ENCODE results near the gene NGLY1.
A peak's percentile ranks its signal among the peaks of the same experiment; 100 is the strongest.

Gene NGLY1

DNA sequence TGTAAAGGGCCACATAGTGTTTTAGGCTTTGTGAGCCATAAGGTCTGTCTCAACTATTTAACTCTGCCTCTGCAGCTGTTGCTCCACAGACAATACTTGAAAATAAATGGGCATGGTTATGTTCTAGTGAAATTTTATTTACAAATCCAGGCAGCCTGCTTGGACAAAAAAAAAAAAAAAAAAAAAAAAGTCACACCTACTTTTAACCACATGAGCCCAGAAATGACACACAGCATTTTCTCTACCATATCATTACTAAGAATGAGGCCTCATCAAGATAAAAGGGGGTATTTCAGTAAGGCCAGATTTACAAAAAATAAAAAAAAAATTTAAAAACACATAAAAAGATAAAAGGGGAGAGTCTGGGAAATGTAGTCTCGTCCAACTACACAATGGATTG is 1.7 kb upstream of the NGLY1 start:
- Histone ChIP-seq H3K9me3 (ENCODE audit: control insufficient read depth, insufficient read depth, low read length) (no peaks in the 10 kb centered on the region), H3K27ac (ENCODE audit: low read length) (no peak overlapping the region), H3K4me1 (ENCODE audit: control insufficient read depth, insufficient read depth, low read length) (no peaks in the 10 kb centered on the region), H3K27me3 (ENCODE audit: control insufficient read depth, insufficient read depth, low read length) (no peaks in the 10 kb centered on the region), H3K36me3 (ENCODE audit: control insufficient read depth, insufficient read depth, low read length) (no peaks in the 10 kb centered on the region), H3K4me3 (ENCODE audit: low read length) (no peak overlapping the region)
- no peak for DNase-seq (ENCODE audit: low read depth, low spot score)
- no CpG with 5 or more reads among the region's 1 CpG for WGBS (ENCODE audit: insufficient coverage, insufficient read length)

- H3K27ac ChIP-seq (ENCODE audit: low read length), result no peak overlapping the region
- H3K36me3 ChIP-seq (ENCODE audit: control insufficient read depth, insufficient read depth, low read length), result no peaks in the 10 kb centered on the region
- H3K9me3 ChIP-seq (ENCODE audit: control insufficient read depth, insufficient read depth, low read length), result no peaks in the 10 kb centered on the region
- peak overlapping the region; percentile 64 for H3K4me3 ChIP-seq (ENCODE audit: low read length)
- no peaks in the 10 kb centered on the region for H3K27me3 ChIP-seq (ENCODE audit: control insufficient read depth, insufficient read depth, low read length)
- H3K4me1 ChIP-seq (ENCODE audit: control insufficient read depth, insufficient read depth, low read length), result no peaks in the 10 kb centered on the region
- no CpG with 5 or more reads among the region's 34 CpGs for WGBS (ENCODE audit: insufficient coverage, insufficient read length)
- DNase-seq (ENCODE audit: low read depth, low spot score), result peak; percentile 27
Measured at GRCh38 chr3:25783661-25784512, 644 bp upstream of the NGLY1 start.

DNA sequence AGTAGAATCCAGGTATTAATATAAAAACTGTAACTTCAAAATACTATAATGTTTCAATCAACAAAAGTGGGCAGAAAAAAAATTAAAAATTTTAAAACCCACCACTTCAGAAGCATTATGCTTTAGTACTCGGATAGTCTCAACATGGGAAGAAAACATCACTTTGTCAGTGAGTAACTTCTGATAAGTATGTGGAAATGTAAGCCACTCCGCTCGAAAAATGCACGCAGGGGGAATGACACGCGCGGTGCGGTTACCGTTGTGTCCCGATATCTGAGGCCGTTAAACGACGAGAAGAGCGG is 656 bp downstream of the NGLY1 start:
- H3K27ac ChIP-seq (ENCODE audit: low read length), result no peak overlapping the region
- H3K36me3 ChIP-seq (ENCODE audit: control insufficient read depth, insufficient read depth, low read length), result peaks cover 1% of the 10 kb centered on the region; the same call in 1 of the 2 replicates
- DNase-seq (ENCODE audit: low read depth, low spot score), result no peak
- H3K27me3 ChIP-seq (ENCODE audit: control insufficient read depth, insufficient read depth, low read length), result no peaks in the 10 kb centered on the region
- no CpG with 5 or more reads among the region's 14 CpGs for WGBS (ENCODE audit: insufficient coverage, insufficient read length)
- no peaks in the 10 kb centered on the region for H3K9me3 ChIP-seq (ENCODE audit: control insufficient read depth, insufficient read depth, low read length)
- H3K4me1 ChIP-seq (ENCODE audit: control insufficient read depth, insufficient read depth, low read length), result no peaks in the 10 kb centered on the region
- peak overlapping the region; percentile 95 for H3K4me3 ChIP-seq (ENCODE audit: low read length)

DNA sequence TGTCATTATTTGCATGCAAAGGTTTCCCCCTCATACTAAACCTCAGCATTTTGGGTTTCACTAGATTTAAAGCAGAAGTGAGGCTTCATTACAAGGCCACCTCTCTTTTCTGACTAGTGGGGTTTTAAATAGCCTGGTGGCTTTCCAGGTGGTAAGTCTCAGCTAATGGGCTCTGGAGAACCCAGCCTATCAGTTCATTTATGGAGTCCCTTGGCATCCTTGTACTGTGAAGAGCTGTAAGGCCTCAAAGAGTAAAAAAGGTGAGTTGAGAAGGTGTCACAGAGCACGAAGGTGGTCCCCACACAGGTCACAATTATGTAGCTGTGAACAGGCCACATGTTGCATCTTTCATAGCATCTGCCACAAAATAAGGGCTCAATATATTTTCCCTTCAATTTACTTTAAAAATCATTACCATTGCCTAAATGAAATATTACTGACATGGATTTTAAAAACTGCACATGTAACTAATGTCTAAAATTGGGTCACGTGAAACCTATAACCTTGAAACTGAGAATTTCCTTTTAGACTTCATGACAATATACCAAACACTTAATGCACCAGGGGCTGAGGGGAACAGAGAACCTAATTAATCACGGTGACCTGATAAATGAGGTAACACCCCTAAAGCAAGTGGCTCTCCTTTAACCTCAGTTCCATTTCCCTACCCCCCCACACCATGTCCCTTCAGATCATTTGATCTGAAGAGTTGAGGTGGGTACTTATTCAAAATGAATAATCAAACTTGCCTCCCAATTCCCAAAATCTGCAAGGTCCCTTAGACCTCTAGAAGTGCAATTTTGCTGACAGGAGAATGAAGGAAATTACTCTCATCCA is 1.3 kb downstream of the NGLY1 start:
- DNase-seq (ENCODE audit: low read depth, low spot score), result no peak
- no CpG with 5 or more reads among the region's 3 CpGs for WGBS (ENCODE audit: insufficient coverage, insufficient read length)
- Histone ChIP-seq H3K27ac (ENCODE audit: low read length) (no peak overlapping the region), H3K4me3 (ENCODE audit: low read length) (no peak overlapping the region), H3K36me3 (ENCODE audit: control insufficient read depth, insufficient read depth, low read length) (peaks cover 4% of the 10 kb centered on the region; the same call in 1 of the 2 replicates), H3K9me3 (ENCODE audit: control insufficient read depth, insufficient read depth, low read length) (no peaks in the 10 kb centered on the region), H3K4me1 (ENCODE audit: control insufficient read depth, insufficient read depth, low read length) (no peaks in the 10 kb centered on the region), H3K27me3 (ENCODE audit: control insufficient read depth, insufficient read depth, low read length) (no peaks in the 10 kb centered on the region)

DNA sequence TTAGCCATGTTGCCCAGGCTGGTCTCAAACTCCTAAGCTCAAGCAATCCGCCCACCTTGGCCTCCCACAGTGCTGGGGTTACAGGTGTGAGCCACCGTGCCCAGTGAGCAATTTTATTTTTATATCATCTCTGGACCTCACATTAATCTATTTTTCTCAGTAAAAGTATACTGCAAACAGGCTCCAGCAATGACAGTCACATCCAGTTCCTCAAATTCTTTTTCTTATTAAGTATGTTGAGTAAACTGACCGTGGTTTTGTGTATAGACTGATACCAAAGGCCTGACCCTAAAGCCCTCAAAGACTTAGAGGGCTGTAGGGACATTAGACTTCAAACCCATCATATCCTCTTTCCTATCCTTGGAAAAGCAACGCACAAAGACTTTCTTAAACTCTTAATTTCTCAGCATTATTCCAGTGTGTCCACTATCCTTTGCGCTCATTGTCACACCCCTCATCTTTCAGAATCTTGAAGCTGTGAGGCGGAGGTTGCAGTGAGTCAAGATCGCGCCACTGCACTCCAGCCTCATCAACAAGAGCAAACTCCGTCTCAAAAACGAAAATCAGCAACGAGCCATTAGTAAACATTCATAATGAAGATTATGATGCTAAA is 2.0 kb downstream of the NGLY1 start:
- no peak overlapping the region for H3K4me3 ChIP-seq (ENCODE audit: low read length)
- H3K9me3 ChIP-seq (ENCODE audit: control insufficient read depth, insufficient read depth, low read length), result no peaks in the 10 kb centered on the region
- WGBS (ENCODE audit: insufficient coverage, insufficient read length), result no CpG with 5 or more reads among the region's 11 CpGs
- H3K4me1 ChIP-seq (ENCODE audit: control insufficient read depth, insufficient read depth, low read length), result no peaks in the 10 kb centered on the region
- DNase-seq (ENCODE audit: low read depth, low spot score), result no peak
- H3K36me3 ChIP-seq (ENCODE audit: control insufficient read depth, insufficient read depth, low read length), result peaks cover 4% of the 10 kb centered on the region; the same call in 1 of the 2 replicates
- no peak overlapping the region for H3K27ac ChIP-seq (ENCODE audit: low read length)
- no peaks in the 10 kb centered on the region for H3K27me3 ChIP-seq (ENCODE audit: control insufficient read depth, insufficient read depth, low read length)

DNA sequence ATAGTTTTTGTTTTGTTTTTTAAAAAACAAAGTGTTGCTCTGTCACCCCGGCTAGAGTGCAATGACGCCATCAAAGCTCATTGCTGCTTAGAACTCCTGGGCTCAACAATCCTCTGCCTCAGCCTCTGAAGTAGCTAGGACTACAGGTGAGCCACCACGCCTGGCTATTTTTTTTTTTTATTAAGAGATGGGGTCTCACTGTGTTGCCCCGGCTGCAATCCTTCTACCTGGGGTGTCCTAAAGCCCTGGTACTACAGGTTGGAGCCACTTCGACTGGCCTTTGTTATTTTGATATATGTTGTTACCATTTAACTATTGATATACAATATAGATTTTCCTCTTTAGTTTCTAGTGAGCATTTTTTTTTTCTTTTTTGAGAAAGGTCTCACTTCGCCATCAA is 2.6 kb downstream of the NGLY1 start:
- Histone ChIP-seq H3K27me3 (ENCODE audit: control insufficient read depth, insufficient read depth, low read length) (no peaks in the 10 kb centered on the region), H3K4me1 (ENCODE audit: control insufficient read depth, insufficient read depth, low read length) (no peaks in the 10 kb centered on the region), H3K36me3 (ENCODE audit: control insufficient read depth, insufficient read depth, low read length) (peaks cover 4% of the 10 kb centered on the region; the same call in 1 of the 2 replicates), H3K27ac (ENCODE audit: low read length) (no peak overlapping the region), H3K9me3 (ENCODE audit: control insufficient read depth, insufficient read depth, low read length) (no peaks in the 10 kb centered on the region), H3K4me3 (ENCODE audit: low read length) (no peak overlapping the region)
- no CpG with 5 or more reads among the region's 6 CpGs for WGBS (ENCODE audit: insufficient coverage, insufficient read length)
- DNase-seq (ENCODE audit: low read depth, low spot score), result no peak

- Histone ChIP-seq H3K4me3 (ENCODE audit: low read length) (no peak overlapping the region), H3K27me3 (ENCODE audit: control insufficient read depth, insufficient read depth, low read length) (no peaks in the 10 kb centered on the region), H3K36me3 (ENCODE audit: control insufficient read depth, insufficient read depth, low read length) (peaks cover 4% of the 10 kb centered on the region; the same call in 1 of the 2 replicates), H3K9me3 (ENCODE audit: control insufficient read depth, insufficient read depth, low read length) (no peaks in the 10 kb centered on the region), H3K27ac (ENCODE audit: low read length) (no peak overlapping the region), H3K4me1 (ENCODE audit: control insufficient read depth, insufficient read depth, low read length) (no peaks in the 10 kb centered on the region)
- DNase-seq (ENCODE audit: low read depth, low spot score), result no peak
- no CpG with 5 or more reads among the region's 2 CpGs for WGBS (ENCODE audit: insufficient coverage, insufficient read length)
Measured at GRCh38 chr3:25775936-25776335, 7.3 kb downstream of the NGLY1 start.

DNA sequence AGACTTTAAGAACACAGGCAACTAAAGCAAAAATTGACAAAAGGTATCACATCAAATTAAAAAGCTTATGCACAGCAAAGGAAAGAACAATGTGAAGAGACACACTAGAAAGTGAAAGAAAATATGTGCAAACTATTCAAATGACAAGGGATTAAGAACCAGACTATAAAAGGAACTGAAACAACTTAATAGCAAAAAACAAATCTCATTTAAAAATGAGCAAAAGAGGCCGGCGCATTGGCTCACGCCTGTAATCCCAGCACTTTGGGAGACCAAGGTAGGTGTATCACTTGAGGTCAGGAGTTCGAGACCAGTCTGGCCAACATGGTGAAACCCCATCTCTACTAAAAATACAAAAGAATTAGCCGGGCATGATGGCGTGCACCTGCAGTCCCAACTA is 14.4 kb downstream of the NGLY1 start:
- no peaks in the 10 kb centered on the region for H3K9me3 ChIP-seq (ENCODE audit: control insufficient read depth, insufficient read depth, low read length)
- WGBS (ENCODE audit: insufficient coverage, insufficient read length), result no CpG with 5 or more reads among the region's 6 CpGs
- no peak overlapping the region for H3K4me3 ChIP-seq (ENCODE audit: low read length)
- H3K27me3 ChIP-seq (ENCODE audit: control insufficient read depth, insufficient read depth, low read length), result no peaks in the 10 kb centered on the region
- DNase-seq (ENCODE audit: low read depth, low spot score), result no peak
- no peak overlapping the region for H3K27ac ChIP-seq (ENCODE audit: low read length)
- no peaks in the 10 kb centered on the region for H3K4me1 ChIP-seq (ENCODE audit: control insufficient read depth, insufficient read depth, low read length)
- H3K36me3 ChIP-seq (ENCODE audit: control insufficient read depth, insufficient read depth, low read length), result no peaks in the 10 kb centered on the region

DNA sequence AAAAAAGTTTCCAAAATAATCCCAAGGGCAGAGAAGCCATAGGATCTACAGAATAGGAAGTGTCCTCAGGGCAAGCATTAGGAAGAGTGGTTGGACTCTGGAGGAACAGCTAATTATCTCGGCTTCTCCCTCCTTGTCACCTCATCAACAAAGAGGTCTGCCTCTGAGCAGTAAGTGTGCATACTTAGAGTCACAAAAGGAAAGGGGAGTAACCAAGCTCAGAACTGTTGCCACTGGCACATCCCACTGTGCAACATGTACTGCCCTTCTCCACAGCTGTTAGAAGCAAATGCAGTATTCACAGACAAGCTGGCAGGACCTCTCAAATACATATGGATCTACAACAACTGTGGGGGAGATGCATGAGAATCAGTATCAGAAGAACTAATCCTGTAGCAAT is 31.5 kb downstream of the NGLY1 start:
- Histone ChIP-seq H3K36me3 (ENCODE audit: control insufficient read depth, insufficient read depth, low read length) (no peaks in the 10 kb centered on the region), H3K27me3 (ENCODE audit: control insufficient read depth, insufficient read depth, low read length) (no peaks in the 10 kb centered on the region), H3K4me3 (ENCODE audit: low read length) (no peak overlapping the region), H3K27ac (ENCODE audit: low read length) (no peak overlapping the region), H3K4me1 (ENCODE audit: control insufficient read depth, insufficient read depth, low read length) (no peaks in the 10 kb centered on the region), H3K9me3 (ENCODE audit: control insufficient read depth, insufficient read depth, low read length) (no peaks in the 10 kb centered on the region)
- no peak for DNase-seq (ENCODE audit: low read depth, low spot score)
- no CpG with 5 or more reads among the region's 1 CpG for WGBS (ENCODE audit: insufficient coverage, insufficient read length)

DNA sequence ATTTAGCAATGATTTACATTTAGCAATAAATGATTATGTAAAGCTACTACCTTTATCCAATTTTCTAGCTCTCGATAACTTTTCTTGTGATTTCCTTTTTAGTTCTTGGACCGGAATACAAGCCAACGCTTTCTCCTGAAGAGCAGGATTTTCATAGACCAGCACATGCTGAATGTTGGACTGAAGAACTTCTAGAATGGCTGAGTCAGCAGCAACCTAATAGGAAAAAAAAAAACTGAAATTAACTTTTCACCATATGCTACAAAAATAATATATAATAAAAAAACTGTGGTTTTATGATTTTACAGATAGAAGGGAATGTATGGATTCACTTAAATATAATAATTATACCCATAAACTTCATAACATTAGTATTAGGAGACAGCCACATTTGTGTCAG is 32.2 kb downstream of the NGLY1 start:
- WGBS (ENCODE audit: insufficient coverage, insufficient read length), result no CpG with 5 or more reads among the region's 3 CpGs

More for the DNA sequence above, 32.2 kb downstream of the NGLY1 start:
- Histone ChIP-seq H3K9me3 (ENCODE audit: control insufficient read depth, insufficient read depth, low read length) (no peaks in the 10 kb centered on the region), H3K36me3 (ENCODE audit: control insufficient read depth, insufficient read depth, low read length) (no peaks in the 10 kb centered on the region), H3K27me3 (ENCODE audit: control insufficient read depth, insufficient read depth, low read length) (no peaks in the 10 kb centered on the region), H3K27ac (ENCODE audit: low read length) (no peak overlapping the region), H3K4me3 (ENCODE audit: low read length) (no peak overlapping the region), H3K4me1 (ENCODE audit: control insufficient read depth, insufficient read depth, low read length) (no peaks in the 10 kb centered on the region)
- DNase-seq (ENCODE audit: low read depth, low spot score), result no peak
